Choroid plexus epithelial cell (primary cell): ENCODE measurements around the gene POLR2E.

ENCODE experiments used
- DNase-seq: peaks from one replicate; pipeline ENCODE4 v3.0.0-alpha.2; 2010; ENCODE audit warnings: low read depth
- H3K4me3 ChIP-seq: 2 replicates; pipeline ENCODE4 v1.5.1; 2011; ENCODE audit warnings: low read depth, mild to moderate bottlenecking, control low read depth, low read length, moderate library complexity
- TF ChIP-seq, protein P1 (sequence below): conservative IDR thresholded peaks from 2 replicates; pipeline ENCODE4 v1.5.1; 2011; ENCODE audit warnings: low read depth, mild to moderate bottlenecking, control low read depth, inconsistent platforms, low read length, moderate library complexity

Gene POLR2E

DNA sequence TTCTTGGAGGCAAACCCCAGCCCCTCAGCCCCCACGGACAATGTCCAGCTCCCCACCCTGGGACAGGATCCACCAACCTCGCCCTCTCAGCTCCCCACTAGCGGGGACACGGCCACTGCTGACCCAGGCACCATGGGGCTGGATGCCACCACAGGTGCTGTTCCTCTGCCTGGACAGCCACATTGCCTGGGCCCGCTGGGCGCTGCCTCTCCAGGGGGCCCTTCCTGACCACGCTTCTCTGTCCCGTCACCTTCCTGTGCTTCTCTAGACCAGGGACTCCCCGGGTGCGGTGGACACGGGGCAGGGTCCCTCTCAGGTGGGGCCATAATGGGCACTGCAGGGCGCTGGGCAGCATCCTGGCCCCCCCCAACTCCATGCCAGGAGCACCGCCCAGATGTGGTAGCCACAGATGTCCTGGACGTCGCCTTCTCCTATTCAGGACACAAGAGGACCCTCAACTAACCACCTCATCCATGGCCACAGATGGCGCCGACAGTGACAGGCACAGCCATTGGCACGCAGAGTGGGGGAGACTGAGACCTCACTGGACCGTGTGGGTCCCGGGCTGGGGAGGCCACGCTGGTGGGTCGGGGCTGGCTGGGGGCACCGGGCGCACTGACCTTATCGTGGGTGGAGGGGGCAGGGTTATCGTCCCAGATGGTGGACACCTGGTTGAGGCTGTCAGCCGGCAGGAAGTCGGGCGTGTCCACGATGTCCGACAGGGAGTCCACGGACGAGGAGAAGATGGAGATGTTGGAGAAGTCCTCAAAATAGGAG lies 32.0 kb upstream of the POLR2E start:
- TF ChIP-seq, protein P1, sequence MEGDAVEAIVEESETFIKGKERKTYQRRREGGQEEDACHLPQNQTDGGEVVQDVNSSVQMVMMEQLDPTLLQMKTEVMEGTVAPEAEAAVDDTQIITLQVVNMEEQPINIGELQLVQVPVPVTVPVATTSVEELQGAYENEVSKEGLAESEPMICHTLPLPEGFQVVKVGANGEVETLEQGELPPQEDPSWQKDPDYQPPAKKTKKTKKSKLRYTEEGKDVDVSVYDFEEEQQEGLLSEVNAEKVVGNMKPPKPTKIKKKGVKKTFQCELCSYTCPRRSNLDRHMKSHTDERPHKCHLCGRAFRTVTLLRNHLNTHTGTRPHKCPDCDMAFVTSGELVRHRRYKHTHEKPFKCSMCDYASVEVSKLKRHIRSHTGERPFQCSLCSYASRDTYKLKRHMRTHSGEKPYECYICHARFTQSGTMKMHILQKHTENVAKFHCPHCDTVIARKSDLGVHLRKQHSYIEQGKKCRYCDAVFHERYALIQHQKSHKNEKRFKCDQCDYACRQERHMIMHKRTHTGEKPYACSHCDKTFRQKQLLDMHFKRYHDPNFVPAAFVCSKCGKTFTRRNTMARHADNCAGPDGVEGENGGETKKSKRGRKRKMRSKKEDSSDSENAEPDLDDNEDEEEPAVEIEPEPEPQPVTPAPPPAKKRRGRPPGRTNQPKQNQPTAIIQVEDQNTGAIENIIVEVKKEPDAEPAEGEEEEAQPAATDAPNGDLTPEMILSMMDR: no peak
- H3K4me3 ChIP-seq: no peak overlapping the region
- DNase-seq: no peak

DNA sequence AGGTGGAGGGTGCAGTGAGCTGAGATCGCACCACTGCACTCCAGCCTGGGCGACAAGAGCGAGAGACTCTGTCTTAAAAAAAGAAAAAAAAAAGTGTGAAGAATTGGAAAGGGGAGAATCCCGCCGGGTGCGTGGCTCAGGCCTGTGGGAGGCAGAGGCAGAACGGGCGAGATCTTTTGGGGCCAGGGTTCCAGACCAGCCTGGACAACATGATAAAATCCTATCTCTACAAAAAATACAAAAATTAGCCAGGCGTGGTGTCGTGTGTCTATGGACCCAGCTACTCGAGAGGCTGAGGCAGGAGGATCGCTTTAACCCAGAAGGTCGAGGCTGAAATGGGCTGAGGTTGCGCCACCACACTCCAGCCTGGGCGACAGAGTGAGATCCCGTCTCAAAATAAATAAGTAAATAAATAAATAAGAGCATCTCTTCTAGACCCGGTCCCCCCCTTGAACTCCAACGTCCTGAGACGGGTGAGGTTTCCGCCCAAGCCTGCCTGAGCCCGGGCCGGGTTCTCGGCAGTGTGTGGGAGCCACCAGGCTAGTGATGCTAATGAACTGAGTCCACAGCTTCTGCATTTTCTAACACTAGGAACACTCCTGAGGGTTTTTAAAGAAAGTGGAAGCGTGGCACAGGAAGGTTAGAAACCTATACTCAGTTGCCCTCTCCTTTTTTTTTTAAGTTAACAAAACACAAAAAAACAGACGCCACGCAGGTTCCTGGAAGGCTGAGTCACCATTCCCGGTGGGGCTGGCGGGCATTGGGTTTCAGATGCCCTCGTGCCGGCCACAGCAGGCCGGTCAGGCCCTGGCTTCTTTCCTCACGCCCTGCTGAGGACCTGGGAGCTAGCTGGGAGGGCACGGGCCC lies 30.7 kb upstream of the POLR2E start:
- TF ChIP-seq, protein P1: no peak
- H3K4me3 ChIP-seq: no peak overlapping the region
- DNase-seq: no peak

DNA sequence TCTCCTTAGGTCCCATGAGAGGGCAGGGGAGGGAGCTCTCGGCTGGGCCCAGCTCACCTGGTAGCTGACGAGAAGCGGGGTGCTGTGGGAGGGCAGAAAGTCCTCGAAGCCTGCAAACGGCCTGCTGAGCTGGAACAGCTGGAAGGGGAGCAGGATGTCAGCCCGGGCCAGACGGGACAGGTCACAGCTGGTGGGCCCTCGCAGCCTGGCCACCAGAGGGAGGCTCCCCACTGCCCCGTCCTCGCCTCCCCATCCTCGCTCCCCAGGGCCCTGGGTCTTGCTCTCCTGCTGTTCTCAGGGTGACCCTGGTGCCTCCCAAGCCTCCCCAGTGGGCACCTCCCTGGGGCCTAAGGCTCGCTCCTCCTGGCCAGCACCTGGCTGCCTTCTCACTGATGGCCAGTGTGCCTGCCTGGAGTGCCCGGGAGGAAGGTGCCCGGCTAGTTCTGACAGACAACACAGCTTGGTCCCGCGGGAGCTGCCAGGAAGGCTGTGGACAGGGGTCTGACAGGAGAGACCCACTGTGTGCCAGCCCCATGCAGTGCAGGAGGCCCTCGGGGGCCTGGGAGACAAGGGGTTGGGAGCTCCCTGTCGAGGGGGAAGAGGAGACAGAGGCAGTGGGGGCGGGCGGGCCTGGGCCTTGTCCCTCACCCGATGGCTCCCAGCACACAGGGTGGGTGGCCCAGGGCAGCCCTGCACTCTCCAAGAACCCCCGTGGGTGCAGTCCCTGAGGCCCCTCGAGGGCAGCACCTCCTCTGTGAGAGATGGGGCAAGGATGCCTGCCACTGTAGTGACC lies 28.9 kb upstream of the POLR2E start:
- TF ChIP-seq, protein P1: peak; percentile 5
- no peak for DNase-seq
- H3K4me3 ChIP-seq: no peak overlapping the region

DNA sequence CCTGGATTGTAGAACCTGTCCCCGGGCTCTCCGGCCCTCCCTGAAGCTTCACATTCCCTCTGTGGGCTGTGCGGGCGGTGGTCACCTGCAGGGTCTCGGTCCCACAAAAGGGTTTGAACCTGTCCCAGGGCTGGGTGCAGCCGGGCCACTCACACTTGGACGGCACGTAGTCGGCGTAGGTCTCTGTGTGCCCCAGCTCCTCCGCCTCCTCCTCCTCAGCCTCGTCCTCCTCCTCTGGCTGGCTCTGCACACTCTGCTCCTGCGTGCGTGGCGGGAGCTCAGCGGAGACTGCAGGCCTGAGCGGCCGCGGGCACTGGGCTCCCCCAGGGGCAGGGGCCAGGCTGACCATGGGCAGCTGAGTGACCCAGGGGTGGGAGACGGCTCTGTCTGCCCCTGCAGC lies 28.2 kb upstream of the POLR2E start:
- TF ChIP-seq, protein P1: no peak
- no peak overlapping the region for H3K4me3 ChIP-seq
- DNase-seq: no peak

DNA sequence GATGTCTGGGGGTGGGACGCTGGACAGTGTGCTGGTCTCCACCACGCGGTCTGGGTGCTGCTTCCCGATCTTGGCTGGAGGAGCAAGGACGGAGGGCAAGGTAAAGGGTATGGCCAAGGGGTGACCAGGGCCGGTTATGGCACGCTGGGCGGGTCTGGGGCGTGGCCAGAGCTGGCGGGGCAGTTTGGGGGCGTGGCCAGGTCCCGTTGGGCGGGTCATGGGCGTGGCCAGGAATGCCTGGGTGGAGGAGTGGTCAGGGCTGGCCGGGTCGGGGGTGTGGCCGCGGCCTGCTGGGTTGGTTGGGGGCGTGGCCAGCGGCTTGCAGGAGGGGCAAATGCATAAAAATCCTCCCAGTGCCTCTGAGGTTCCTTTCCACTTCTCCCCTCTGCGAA lies 27.8 kb upstream of the POLR2E start:
- TF ChIP-seq, protein P1: no peak
- peak; percentile 86 for DNase-seq
- no peak overlapping the region for H3K4me3 ChIP-seq

DNA sequence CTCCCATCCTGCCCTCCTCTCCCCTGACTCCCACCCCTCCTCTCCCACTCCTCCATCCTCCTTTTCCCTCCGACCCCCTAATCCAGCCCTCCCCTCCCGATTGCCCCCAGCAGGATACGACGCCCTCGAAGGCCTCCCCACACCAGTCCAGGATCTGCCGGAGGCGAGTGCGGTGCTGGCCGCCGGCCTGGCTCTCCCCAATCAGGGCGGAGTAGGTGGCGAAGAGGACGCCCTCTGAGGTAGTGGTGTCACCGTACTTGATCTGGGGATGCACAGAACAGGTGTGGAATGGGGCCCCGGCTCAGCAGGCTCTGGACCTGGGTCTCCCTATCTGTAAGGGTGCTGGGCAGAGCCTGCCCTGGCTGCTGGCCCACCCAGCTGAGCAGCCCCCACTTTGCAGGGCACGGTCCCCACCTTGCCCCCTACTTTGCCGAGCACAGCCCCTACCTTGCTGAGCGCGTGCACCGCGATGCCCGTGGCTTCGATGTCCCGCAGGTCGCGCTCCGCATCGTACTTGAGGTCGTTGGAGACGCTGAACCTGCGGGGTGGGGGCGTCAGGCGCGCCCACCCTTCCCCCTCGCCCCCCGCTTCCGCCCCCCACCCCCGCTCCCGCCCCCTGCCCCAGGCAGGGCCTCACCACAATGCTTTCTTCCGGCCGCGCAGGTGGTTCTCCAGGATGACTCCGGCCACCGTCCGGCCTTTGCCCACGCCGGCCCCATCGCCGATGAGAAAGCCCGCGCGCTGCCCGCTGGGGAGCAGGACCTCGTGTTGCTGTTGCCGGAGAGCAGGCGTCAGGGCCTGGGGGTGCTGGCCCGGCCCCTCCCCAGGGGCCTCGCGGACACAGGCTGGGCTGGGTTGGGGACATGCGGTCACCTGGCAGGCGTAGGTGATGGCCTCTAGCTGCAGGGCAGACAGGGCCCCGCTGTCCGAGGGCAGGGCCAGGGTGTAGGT lies 27.1 kb upstream of the POLR2E start:
- TF ChIP-seq, protein P1: no peak
- no peak overlapping the region for H3K4me3 ChIP-seq
- DNase-seq: no peak
